Heart left ventricle (tissue), 16 donors: Measurements from ENCODE around the gene ZDHHC11B. TPM values are rescaled to one million over a fixed set of nuclear protein-coding genes. Genes with fewer than 3 reads are reported as not detected.
"Not testable (repeated sequence)": the region's sequence is repeated elsewhere in the genome, so short reads cannot be mapped to it uniquely, and the experiment has no call there.

Source experiments
- ATAC-seq, 4 donors: fragments of 200-7000 bp; cut with Tn5 transposase; one replicate each; pipeline ENCODE4 v1.9.1; 2020 to 2022; ENCODE audit warnings: moderate library complexity in 4 of 4, mild to moderate bottlenecking in 3 of 4, moderate number of reproducible peaks in 1 of 4
- DNase-seq, 5 donors: peaks; one replicate each; pipeline ENCODE4 v3.0.0-alpha.2; 2020
- H3K27ac ChIP-seq, 12 donors: fragments of 200-600 bp; sonication (generic) in 4 of 12; one replicate each; pipeline versions ENCODE4 v1.5.0 to v1.8.0; 2016 to 2022; ENCODE audit warnings: mild to moderate bottlenecking in 2 of 12
- H3K27me3 ChIP-seq, 9 donors: fragments of 200-600 bp; sonication (generic) in 2 of 9; one replicate each; pipeline versions ENCODE4 v1.5.1 to v1.8.0; 2016 to 2022; ENCODE audit warnings: mild to moderate bottlenecking in 3 of 9
- H3K36me3 ChIP-seq, 9 donors: fragments of 200-600 bp; sonication (generic) in 2 of 9; one replicate each; pipeline versions ENCODE4 v1.5.0 to v1.8.0; 2018 to 2022; ENCODE audit warnings: mild to moderate bottlenecking in 2 of 9
- H3K4me1 ChIP-seq, 12 donors: fragments of 200-600 bp; sonication (generic) in 4 of 12; one replicate each; pipeline versions ENCODE4 v1.5.0 to v1.8.0; 2016 to 2022; ENCODE audit warnings: mild to moderate bottlenecking in 3 of 12
- H3K4me3 ChIP-seq, 12 donors: fragments of 200-600 bp; sonication (generic) in 4 of 12; one replicate each; pipeline versions ENCODE4 v1.5.0 to v1.8.0; 2017 to 2022; ENCODE audit warnings: mild to moderate bottlenecking in 9 of 12, moderate library complexity in 4 of 12
- H3K9me3 ChIP-seq, 12 donors: fragments of 200-600 bp; sonication (generic) in 4 of 12; one replicate each; pipeline versions ENCODE4 v1.5.0 to v1.8.0; 2016 to 2022; ENCODE audit warnings: mild to moderate bottlenecking in 1 of 12
- WGBS, 4 donors: extraction: QIAGEN DNeasy Blood & Tissue Kit in 2 of 4; methylation state at CpG; one replicate each; pipeline versions ENCODE4 v1.1.5 to v1.1.7; 2013 to 2018; 5-methylcytosine and 5-hydroxymethylcytosine counted together
- intact Hi-C, 10 donors: fragments of 100-400 bp; cut with DNase I; formaldehyde crosslinking; loops; one replicate each; pipeline versions ENCODE4 v1.11.1 to v1.14.2; 2022
- polyA plus RNA-seq, 2 donors: library from polyadenylated mRNA; stranded (reverse); fragments of 200-250 nt; gene quantifications; one replicate each; pipeline ENCODE4 v1.2.3, GENCODE V29; 2013
- total RNA-seq, 9 donors: library from RNA; depleted of rRNA in 2 of 9; stranded (reverse); fragments of >200 nt in 2 of 9; fragmentation: NEBNext Ultra II Directional in 3 of 9; extraction: Animal tissue kit (Norgen Biotek cat#: 25700) in 3 of 9; gene quantifications; one replicate each; pipeline versions ENCODE4 v1.1.0 to v1.2.4, GENCODE V29; 2016 to 2023
- TF ChIP-seq, protein P1 (sequence below), 12 donors: fragments of 200-600 bp; sonication (generic) in 4 of 12; IDR thresholded peaks; one replicate each; pipeline versions ENCODE4 v1.5.0 to v1.8.0; 2018 to 2022; ENCODE audit warnings: antibody characterized with exemption in 12 of 12, mild to moderate bottlenecking in 5 of 12
- donor health status: ischemic (EF 13 %, LVEDD 7.1; RV severe dilation, severe dysfunction).
- donor health status: healthy with polysubstance abuse.
- donor health status: DM: no; HTN: yes; CAD: no.
- donor health status: DM: no; HTN: no; CAD: no.
- donor health status: ischemic (EF 25% LVEDD 6.9; RV normal size, moderate dysfunction).
- donor health status: ischemic (EF 25% LVEDD 5.7; RV mildly dilated, moderate dysfunction).
- donor health status: healthy.
- donor health status: DM: yes; HTN: yes; CAD: no.
- donor health status: ischemic (EF 35%, LVEDD 5.7; RV mildly dilated, moderate dysfunction).
- donor health status: nonischemic (EF 11% LVEDD 7.7; RV severe dilation, severe dysfunction).
- donor health status: DM: yes; HTN: yes; CAD: no.
- donor health status: PGD.
- donor health status: ischemic (EF 29% LVEDD 5.4; RV normal size, mild dysfunction).
- donor health status: nonischemic (EF 23%, LVEDD 6.1; RV moderate dilation, normal function).

Gene ZDHHC11B
- total and polyA plus RNA-seq, 11 donors: 3.0 to 26.5 (median 8.8) TPM

- TF ChIP-seq, protein P1, sequence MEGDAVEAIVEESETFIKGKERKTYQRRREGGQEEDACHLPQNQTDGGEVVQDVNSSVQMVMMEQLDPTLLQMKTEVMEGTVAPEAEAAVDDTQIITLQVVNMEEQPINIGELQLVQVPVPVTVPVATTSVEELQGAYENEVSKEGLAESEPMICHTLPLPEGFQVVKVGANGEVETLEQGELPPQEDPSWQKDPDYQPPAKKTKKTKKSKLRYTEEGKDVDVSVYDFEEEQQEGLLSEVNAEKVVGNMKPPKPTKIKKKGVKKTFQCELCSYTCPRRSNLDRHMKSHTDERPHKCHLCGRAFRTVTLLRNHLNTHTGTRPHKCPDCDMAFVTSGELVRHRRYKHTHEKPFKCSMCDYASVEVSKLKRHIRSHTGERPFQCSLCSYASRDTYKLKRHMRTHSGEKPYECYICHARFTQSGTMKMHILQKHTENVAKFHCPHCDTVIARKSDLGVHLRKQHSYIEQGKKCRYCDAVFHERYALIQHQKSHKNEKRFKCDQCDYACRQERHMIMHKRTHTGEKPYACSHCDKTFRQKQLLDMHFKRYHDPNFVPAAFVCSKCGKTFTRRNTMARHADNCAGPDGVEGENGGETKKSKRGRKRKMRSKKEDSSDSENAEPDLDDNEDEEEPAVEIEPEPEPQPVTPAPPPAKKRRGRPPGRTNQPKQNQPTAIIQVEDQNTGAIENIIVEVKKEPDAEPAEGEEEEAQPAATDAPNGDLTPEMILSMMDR (IDR thresholded peaks at IDR 0.05): peak in 2 of 12 donors; percentile 13 to 14
- Histone ChIP-seq H3K4me1 (peaks cover 0 to 18% (median 4%) of the 10 kb centered on the region in 12 donors), H3K9me3 (peaks cover 0 to 10% (median 0%) of the 10 kb centered on the region in 12 donors), H3K27me3 (peaks cover 0 to 11% (median 0%) of the 10 kb centered on the region in 9 donors), H3K27ac (peak overlapping the region in 6 of 12 donors; percentile 48 to 88 (median 66)), H3K4me3 (peak overlapping the region; percentile 58 to 86 (median 68))
- WGBS, 4 donors: 1 to 10% (median 4%) methylated on average over 14 to 42 of the region's 43 CpGs
- intact Hi-C loops: loop anchor here in 4 of 10 donors (2.0 to 10.0 kb wide), 4 partner anchors 26 to 92 kb away; partner anchors contain the start of gene TPPP (in 2 of the 4)
- DNase-seq (peak in 3 of 5 donors; percentile 33 to 58 (median 39)), ATAC-seq (peak in 2 of 4 donors; percentile 5 to 10)
- H3K36me3 ChIP-seq: not testable (repeated sequence)
These were observed 714 bp upstream of the ZDHHC11B start for GRCh38 chr5:785181-785705.

DNA sequence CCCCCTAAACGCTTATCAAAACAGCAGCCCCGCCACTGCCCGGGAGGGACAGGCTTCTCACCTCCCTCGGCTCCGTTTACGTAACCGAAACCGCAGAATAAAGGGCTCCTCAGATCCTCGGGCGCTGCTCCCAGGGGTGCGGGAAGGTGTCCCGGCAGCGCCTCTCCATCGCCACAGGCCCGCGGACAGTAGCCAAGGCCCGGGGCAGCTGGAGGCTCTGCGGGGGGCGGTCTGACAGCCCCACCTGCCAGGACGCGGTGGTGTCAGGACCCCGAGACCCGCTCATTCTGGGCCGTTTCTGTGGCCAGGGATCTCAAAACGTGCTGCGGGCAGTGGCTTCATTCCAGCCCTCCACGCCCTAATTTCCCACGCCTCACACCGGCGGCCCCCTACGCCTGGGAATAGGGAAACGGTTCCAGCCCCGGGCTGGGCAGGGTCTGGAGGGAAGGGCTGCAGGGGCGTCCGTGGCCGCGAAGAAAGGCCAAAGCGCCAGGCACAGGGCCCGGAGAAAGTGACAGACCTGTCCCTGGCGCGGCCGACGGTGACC lies 575 bp downstream of the ZDHHC11B start:
- intact Hi-C loops: loop anchor here in 3 of 10 donors (2.0 to 10.0 kb wide), 3 partner anchors 25 to 91 kb away; partner anchors contain the start of gene TPPP (in 2 of the 3)
- Histone ChIP-seq H3K27ac (peak overlapping the region in 10 of 12 donors; percentile 36 to 88 (median 77)), H3K4me1 (peaks cover 0 to 18% (median 4%) of the 10 kb centered on the region in 12 donors), H3K4me3 (peak overlapping the region; percentile 58 to 86 (median 68)), H3K27me3 (peaks cover 0 to 11% (median 0%) of the 10 kb centered on the region in 9 donors)
- 1% methylated on average over 15 to 43 of the region's 43 CpGs for WGBS, 4 donors
- ATAC-seq (peak in 2 of 4 donors; percentile 1 to 7), DNase-seq (peak; percentile 30 to 60 (median 50))
- H3K9me3 ChIP-seq, H3K36me3 ChIP-seq: not testable (repeated sequence)

DNA sequence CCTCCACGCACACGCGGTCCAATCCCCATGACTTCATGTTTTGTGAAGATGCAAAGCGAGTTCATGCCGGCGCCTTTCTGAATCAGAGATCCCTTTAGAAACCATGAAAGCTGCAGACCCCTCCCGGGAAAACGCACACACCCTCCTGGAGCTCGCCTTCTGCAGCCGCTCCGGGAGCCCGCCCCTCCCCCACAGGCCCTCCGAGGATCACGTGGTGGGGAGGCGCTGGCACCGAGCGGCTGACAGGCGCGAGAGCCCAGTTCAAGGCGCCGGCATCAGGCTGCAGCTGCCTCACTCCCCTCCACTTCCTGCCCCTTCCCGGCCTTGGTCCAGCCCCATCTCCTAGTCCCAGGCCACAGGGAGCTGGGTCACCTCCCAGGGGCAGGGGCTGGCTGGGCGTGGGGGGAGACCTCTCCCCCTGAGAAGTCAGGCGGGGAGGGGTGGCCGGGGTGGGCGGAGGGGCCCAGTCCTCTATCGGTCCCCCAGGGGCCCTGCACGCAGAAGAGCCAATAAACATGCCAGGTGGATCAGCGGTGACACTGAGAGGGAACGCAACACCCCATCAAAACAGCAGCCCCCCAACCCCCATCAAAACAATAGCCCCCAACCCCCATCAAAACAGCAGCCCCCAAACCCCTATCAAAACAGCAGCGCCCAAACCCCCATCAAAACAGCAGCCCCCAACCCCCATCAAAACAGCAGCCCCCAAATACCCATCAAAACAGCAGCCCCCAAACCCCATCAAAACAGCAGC lies 1.3 kb downstream of the ZDHHC11B start:
- intact Hi-C loops: loop anchor here in 1 of 10 donors (10.0 kb wide), 1 partner anchor 88 kb away; the partner anchor contains the start of gene TPPP
- H3K4me3 ChIP-seq: peak overlapping the region in 11 of 12 donors; percentile 13 to 86 (median 53)
- H3K27me3 ChIP-seq: peaks cover 0 to 11% (median 0%) of the 10 kb centered on the region in 9 donors
- peak; percentile 63 to 83 (median 78) for DNase-seq
- 2 to 11% (median 3%) methylated on average over 10 to 30 of the region's 31 CpGs for WGBS, 4 donors
- H3K27ac ChIP-seq: peak overlapping the region in 6 of 12 donors; percentile 52 to 86 (median 60)
- H3K36me3 ChIP-seq, H3K9me3 ChIP-seq: not testable (repeated sequence)
- ATAC-seq: peak; percentile 64 to 88 (median 79)
- H3K4me1 ChIP-seq: peaks cover 0 to 18% (median 4%) of the 10 kb centered on the region in 12 donors

DNA sequence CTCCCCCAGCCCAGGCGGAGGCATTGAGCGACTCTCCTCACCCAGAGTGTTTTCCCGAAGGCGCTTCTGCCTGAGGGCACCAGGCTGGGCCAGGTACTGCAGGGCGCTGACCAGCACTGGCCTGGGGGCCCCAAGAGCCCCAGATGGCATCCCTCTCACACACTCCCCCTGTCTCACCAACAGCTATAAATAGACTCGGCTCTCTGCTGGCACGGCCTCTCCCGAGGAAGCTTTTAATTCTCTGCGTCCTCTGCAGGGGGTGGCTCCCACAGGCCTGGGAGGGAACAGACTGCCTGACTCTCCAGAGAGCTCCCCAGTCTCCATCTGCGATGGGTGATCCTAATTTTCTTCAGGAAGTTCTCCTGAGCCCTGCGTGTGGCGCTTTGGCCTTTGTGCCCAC lies 2.2 kb downstream of the ZDHHC11B start:
- intact Hi-C loops: loop anchor here in 1 of 10 donors (10.0 kb wide), 1 partner anchor 88 kb away; the partner anchor contains the start of gene TPPP
- ATAC-seq: peak; percentile 63 to 82 (median 76)
- H3K36me3 ChIP-seq, H3K4me3 ChIP-seq, H3K9me3 ChIP-seq, DNase-seq, H3K27ac ChIP-seq: not testable (repeated sequence)
- WGBS, 4 donors: no CpG with 5 or more reads among the region's 12 CpGs
- Histone ChIP-seq H3K4me1 (peaks cover 0 to 25% (median 4%) of the 10 kb centered on the region in 12 donors), H3K27me3 (peaks cover 0 to 11% (median 0%) of the 10 kb centered on the region in 9 donors)

DNA sequence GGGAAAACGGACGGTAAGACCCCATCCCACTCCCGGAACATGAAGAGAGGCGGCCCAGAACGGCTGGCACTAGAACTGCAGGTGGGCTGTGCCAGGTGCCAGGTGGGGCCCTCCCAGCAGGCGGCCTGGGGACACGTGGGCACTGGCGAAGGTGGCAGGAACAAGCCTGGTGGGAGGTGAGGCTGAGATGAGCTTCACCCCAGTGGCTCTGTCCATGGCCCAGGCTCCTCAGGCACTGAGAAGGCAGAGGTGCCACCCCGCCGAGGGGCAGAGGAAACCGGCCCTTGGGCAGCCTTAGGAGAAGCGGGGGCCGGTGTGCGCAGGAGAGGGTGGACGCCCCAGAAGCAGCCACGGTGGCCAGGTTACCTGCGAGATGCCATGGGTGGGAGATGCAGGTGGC lies 4.0 kb downstream of the ZDHHC11B start:
- H3K36me3 ChIP-seq: peaks cover 0 to 10% (median 0%) of the 10 kb centered on the region in 9 donors
- 87 to 92% (median 89%) methylated on average over 8 to 17 of the region's 17 CpGs for WGBS, 4 donors
- not testable (repeated sequence) for ATAC-seq, H3K27ac ChIP-seq, H3K4me3 ChIP-seq, H3K9me3 ChIP-seq
- peaks cover 0 to 11% (median 0%) of the 10 kb centered on the region in 9 donors for H3K27me3 ChIP-seq
- DNase-seq: peak in 2 of 5 donors; percentile 18 to 54
- peaks cover 0 to 40% (median 7%) of the 10 kb centered on the region in 12 donors for H3K4me1 ChIP-seq
- intact Hi-C loops: loop anchor here in 1 of 10 donors (10.0 kb wide), 1 partner anchor 86 kb away; the partner anchor contains the start of gene TPPP

DNA sequence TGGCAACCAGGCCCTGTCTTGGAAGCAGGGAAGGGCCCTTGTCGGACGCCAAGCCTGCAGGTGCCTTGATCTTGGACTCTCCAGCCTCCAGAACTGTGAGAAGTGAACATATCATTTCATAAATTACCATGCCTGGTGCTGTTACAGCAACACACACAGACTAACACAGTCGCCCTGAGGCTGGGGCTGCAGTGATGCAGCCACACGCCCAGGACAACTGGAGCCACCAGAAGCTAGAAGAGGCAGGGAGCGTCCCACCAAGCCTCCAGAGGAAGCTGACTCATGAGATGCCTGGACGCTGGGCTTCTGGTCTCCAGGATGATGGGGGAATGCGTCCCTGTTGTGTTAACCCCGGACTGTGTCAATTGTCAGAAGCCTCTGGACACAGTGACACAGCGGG lies 5.6 kb downstream of the ZDHHC11B start:
- H3K27me3 ChIP-seq, H3K27ac ChIP-seq, H3K9me3 ChIP-seq, ATAC-seq, H3K4me3 ChIP-seq: not testable (repeated sequence)
- WGBS, 4 donors: 78 to 91% (median 90%) methylated on average over 6 to 9 of the region's 9 CpGs; no CpG with 5 or more reads in 1 of the 4 donors
- Histone ChIP-seq H3K4me1 (peaks cover 0 to 43% (median 5%) of the 10 kb centered on the region in 12 donors), H3K36me3 (peaks cover 0 to 10% (median 0%) of the 10 kb centered on the region in 9 donors)
- intact Hi-C loops: loop anchor here in 2 of 10 donors (5.0 to 10.0 kb wide), 3 partner anchors 94 to 113 kb away; partner anchors contain the start of genes BRD9 (in 1 of the 2) and TRIP13 (in 1 of the 2)
- DNase-seq: peak in 1 of 5 donors; percentile 11

DNA sequence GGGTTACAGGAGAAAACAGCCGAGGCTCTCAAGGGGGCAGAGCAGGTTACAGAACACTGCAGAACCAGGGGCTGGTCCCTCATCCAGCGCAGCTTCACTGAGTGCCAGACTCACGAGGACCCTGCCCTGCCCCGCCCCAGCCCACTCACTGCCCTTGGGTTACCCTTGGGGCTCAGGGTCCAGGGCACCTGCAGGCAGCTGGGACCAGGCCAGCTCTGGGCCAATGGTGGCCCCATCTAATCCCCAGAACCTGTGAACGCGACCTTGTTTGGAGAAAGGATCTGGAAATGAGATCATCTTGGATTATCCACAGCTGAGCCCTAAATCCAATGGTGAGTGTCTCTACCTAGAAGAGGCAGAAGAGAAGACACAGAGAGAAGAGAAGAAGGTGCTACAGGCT lies 6.1 kb downstream of the ZDHHC11B start:
- ATAC-seq, H3K27ac ChIP-seq, H3K9me3 ChIP-seq, H3K4me3 ChIP-seq, H3K27me3 ChIP-seq: not testable (repeated sequence)
- DNase-seq: peak in 1 of 5 donors; percentile 17
- WGBS, 4 donors: 93 to 100% (median 96%) methylated on average over 3 to 5 of the region's 6 CpGs; no CpG with 5 or more reads in 1 of the 4 donors
- intact Hi-C loops: loop anchor here in 2 of 10 donors (5.0 to 10.0 kb wide), 3 partner anchors 94 to 114 kb away; partner anchors contain the start of genes BRD9 (in 1 of the 2) and TRIP13 (in 1 of the 2)
- Histone ChIP-seq H3K4me1 (peaks cover 0 to 47% (median 4%) of the 10 kb centered on the region in 12 donors), H3K36me3 (peaks cover 0 to 10% (median 0%) of the 10 kb centered on the region in 9 donors)
